Breast epithelium (tissue), 3 donors: ENCODE measurements around the gene USP32.
"Not testable (repeated sequence)": the region's sequence is repeated elsewhere in the genome, so short reads cannot be mapped to it uniquely, and the experiment has no call there.

Experiments
- POLR2A ChIP-seq: fragments of 450-650 bp; IDR thresholded peaks from one replicate; pipeline ENCODE4 v1.6.1; 2016; ENCODE audit warnings: antibody characterized with exemption, mild to moderate bottlenecking, moderate library complexity
- POLR2AphosphoS5 ChIP-seq, 3 donors: sonication (generic); formaldehyde crosslinking; IDR thresholded peaks; one replicate each; pipeline ENCODE4 v1.6.1; 2017; ENCODE audit warnings: antibody characterized with exemption in 3 of 3
- TF ChIP-seq, protein P1 (sequence below), 3 donors: fragments of 450-650 bp; IDR thresholded peaks; one replicate each; pipeline ENCODE4 v1.5.1; 2016 to 2017; ENCODE audit warnings: antibody characterized with exemption in 3 of 3, mild to moderate bottlenecking in 3 of 3, moderate library complexity in 3 of 3

DNA sequence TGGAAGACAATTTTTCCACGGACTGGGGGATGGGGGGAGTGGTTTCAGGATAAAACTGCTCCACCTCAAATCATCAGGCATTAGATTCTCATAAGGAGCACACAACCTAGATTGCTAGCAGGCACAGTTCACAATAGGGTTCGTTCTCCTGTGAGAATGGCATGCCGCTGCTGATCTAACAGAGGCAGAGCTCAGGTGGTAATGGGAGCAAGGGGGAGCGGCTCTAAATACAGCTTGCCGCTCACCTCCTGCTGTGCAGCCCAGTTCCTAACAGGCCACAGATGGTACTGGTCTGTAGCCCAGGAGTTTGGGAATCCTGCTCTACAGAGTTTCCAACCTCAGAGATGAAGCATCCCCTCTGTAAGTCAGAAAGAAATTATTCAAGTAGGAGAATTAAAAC, 215.2 kb downstream of the USP32 start:
- TF ChIP-seq, protein P1, sequence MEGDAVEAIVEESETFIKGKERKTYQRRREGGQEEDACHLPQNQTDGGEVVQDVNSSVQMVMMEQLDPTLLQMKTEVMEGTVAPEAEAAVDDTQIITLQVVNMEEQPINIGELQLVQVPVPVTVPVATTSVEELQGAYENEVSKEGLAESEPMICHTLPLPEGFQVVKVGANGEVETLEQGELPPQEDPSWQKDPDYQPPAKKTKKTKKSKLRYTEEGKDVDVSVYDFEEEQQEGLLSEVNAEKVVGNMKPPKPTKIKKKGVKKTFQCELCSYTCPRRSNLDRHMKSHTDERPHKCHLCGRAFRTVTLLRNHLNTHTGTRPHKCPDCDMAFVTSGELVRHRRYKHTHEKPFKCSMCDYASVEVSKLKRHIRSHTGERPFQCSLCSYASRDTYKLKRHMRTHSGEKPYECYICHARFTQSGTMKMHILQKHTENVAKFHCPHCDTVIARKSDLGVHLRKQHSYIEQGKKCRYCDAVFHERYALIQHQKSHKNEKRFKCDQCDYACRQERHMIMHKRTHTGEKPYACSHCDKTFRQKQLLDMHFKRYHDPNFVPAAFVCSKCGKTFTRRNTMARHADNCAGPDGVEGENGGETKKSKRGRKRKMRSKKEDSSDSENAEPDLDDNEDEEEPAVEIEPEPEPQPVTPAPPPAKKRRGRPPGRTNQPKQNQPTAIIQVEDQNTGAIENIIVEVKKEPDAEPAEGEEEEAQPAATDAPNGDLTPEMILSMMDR (IDR thresholded peaks at IDR 0.05): not testable (repeated sequence)
- TF ChIP-seq POLR2A; POLR2AphosphoS5 (IDR thresholded peaks at IDR 0.05): not testable (repeated sequence)
